Loucy (cell line): ENCODE data around the gene PRR22.

ENCODE experiments used
- EZH2phosphoT487 ChIP-seq: fragments of 200-600 bp; IDR thresholded peaks from 2 replicates; pipeline ENCODE4 v1.6.1; 2018; ENCODE audit warnings: antibody characterized with exemption, mild to moderate bottlenecking, moderate library complexity, borderline replicate concordance
- TF ChIP-seq, protein P1 (sequence below): fragments of 200-600 bp; sonication (generic); conservative IDR thresholded peaks from 2 replicates; pipeline ENCODE4 v1.5.1; 2014; ENCODE audit warnings: mild to moderate bottlenecking, antibody characterized with exemption, low read length

DNA sequence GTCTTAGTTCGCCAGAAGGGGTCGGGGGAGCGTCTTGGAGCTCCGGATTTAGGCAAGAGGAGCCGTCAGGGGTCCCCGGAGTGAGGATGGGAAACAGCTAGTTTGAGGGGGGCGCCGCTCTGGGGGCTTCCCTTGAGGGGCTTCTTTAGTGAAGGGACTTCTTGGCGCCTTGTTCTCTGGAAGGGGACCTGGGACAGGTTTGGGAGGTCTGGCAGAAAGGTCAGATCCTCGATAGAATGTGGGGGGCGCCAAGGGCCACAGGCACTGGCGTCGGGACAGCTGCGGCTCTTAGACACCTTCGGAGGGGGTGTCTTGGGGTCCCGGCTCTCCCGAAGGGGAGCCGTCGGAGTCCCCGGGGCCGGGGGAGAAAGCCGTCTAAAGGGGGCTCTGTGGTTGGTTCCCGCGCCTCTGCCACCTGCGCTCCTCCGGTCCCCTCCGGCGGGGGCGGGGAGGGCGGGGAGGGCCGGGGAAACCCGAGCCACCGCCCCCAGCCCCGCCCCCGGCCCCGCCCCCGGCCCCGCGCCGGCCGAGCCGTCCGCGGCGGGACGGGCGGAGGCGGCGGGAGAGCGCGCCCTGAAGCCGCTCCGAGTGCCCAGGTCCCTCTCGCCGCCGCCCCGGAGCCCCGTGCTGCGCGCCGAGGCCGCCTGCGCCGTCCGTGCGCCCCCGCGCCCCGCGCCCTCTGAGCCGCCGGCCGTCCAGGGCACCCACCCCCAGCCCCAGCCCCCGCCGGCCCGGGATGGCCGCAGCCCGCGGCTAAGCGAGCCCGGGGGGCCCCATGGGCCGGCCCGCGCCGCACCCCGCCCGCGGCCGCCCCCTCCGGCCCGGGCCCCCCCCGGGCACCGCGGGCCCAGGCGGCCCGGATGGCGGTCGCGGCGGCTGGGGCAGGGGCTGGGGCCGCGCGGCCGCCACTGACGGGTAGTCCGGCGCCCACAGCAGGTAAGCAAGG, 20.2 kb upstream of the PRR22 start, which contains the start of gene NRTN:
- TF ChIP-seq, protein P1, sequence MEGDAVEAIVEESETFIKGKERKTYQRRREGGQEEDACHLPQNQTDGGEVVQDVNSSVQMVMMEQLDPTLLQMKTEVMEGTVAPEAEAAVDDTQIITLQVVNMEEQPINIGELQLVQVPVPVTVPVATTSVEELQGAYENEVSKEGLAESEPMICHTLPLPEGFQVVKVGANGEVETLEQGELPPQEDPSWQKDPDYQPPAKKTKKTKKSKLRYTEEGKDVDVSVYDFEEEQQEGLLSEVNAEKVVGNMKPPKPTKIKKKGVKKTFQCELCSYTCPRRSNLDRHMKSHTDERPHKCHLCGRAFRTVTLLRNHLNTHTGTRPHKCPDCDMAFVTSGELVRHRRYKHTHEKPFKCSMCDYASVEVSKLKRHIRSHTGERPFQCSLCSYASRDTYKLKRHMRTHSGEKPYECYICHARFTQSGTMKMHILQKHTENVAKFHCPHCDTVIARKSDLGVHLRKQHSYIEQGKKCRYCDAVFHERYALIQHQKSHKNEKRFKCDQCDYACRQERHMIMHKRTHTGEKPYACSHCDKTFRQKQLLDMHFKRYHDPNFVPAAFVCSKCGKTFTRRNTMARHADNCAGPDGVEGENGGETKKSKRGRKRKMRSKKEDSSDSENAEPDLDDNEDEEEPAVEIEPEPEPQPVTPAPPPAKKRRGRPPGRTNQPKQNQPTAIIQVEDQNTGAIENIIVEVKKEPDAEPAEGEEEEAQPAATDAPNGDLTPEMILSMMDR: no peak
- no peak for TF ChIP-seq EZH2phosphoT487
